ENCODE data around the gene SRGAP2C.
"Not testable (repeated sequence)": the region's sequence is repeated elsewhere in the genome, so short reads cannot be mapped to it uniquely, and the experiment has no call there.

DNA sequence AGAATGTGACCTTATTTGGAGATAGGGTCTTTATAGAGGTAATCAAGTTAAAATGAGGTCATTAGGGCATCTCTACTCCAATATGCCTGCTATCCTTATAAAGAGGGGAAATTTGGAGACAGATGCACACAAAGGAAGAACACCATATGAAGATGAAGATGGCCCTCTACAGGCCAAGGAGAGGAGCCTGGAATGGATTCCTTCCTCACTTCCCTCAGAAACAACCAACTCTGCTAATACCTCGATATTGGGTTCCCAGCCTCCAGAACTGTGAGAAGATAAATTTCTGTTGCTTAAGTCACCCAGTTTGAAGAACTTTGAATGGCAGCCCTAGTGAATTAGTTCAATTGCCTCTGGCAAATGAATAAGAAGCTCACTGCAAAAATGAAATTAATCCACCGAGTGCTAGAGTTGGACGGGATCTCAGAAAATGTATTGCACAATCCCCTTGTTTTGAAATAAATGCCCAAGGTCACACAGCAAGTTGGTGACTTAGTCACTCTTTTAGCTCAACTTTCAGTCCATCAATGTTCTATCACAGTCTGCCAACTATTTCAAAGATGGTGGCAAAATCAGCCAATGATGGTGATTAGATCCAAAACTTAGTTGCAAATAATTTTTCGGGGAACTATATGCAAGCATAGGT lies 27.7 kb upstream of the SRGAP2C start:
- not testable (repeated sequence) for TF ChIP-seq TAF1 (IDR thresholded peaks at IDR 0.05; ENCODE audit: borderline replicate concordance, low read depth, low read length); POLR2AphosphoS5 (IDR thresholded peaks at IDR 0.05; ENCODE audit: low read depth, low read length); YY1 (IDR thresholded peaks at IDR 0.05; ENCODE audit: low read depth); EP300 (IDR thresholded peaks at IDR 0.05; ENCODE audit: borderline replicate concordance in 1 of 2, low read depth in 1 of 2, low read length in 1 of 2); TEAD4 (IDR thresholded peaks at IDR 0.05; ENCODE audit: borderline replicate concordance, insufficient read depth); GABPA (IDR thresholded peaks at IDR 0.05; ENCODE audit: low read depth); REST (IDR thresholded peaks at IDR 0.05; ENCODE audit: low read depth, low read length)
- TF ChIP-seq, protein P1, sequence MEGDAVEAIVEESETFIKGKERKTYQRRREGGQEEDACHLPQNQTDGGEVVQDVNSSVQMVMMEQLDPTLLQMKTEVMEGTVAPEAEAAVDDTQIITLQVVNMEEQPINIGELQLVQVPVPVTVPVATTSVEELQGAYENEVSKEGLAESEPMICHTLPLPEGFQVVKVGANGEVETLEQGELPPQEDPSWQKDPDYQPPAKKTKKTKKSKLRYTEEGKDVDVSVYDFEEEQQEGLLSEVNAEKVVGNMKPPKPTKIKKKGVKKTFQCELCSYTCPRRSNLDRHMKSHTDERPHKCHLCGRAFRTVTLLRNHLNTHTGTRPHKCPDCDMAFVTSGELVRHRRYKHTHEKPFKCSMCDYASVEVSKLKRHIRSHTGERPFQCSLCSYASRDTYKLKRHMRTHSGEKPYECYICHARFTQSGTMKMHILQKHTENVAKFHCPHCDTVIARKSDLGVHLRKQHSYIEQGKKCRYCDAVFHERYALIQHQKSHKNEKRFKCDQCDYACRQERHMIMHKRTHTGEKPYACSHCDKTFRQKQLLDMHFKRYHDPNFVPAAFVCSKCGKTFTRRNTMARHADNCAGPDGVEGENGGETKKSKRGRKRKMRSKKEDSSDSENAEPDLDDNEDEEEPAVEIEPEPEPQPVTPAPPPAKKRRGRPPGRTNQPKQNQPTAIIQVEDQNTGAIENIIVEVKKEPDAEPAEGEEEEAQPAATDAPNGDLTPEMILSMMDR (IDR thresholded peaks at IDR 0.05) = not testable (repeated sequence)
